ENCODE results near the gene SPOP.

The SPOP gene

GRCh38 chr17:49604314-49604869 lies 73.5 kb downstream of the SPOP start:
- H3K36me3 ChIP-seq (ENCODE audit: control insufficient read depth, low read depth, low read length), result peaks cover 51% of the 10 kb centered on the region
- H3K27ac ChIP-seq (ENCODE audit: low read length), result no peak overlapping the region

GRCh38 chr17:49603720-49604119 lies 74.2 kb downstream of the SPOP start:
- Histone ChIP-seq H3K9me3 (ENCODE audit: control insufficient read depth, low read depth, low read length) (no peaks in the 10 kb centered on the region), H3K27ac (ENCODE audit: low read length) (no peak overlapping the region), H3K4me3 (ENCODE audit: low read length) (no peak overlapping the region), H3K9ac (ENCODE audit: low read length) (no peak overlapping the region), H3K36me3 (ENCODE audit: control insufficient read depth, low read depth, low read length) (peaks cover 50% of the 10 kb centered on the region), H3K4me1 (ENCODE audit: control insufficient read depth, low read depth, low read length) (no peaks in the 10 kb centered on the region), H3K27me3 (ENCODE audit: control insufficient read depth, insufficient read depth, low read length) (no peaks in the 10 kb centered on the region)

More at GRCh38 chr17:49604314-49604869, 73.5 kb downstream of the SPOP start:
- Histone ChIP-seq H3K4me3 (ENCODE audit: low read length) (no peak overlapping the region), H3K4me1 (ENCODE audit: control insufficient read depth, low read depth, low read length) (no peaks in the 10 kb centered on the region), H3K9ac (ENCODE audit: low read length) (no peak overlapping the region), H3K9me3 (ENCODE audit: control insufficient read depth, low read depth, low read length) (no peaks in the 10 kb centered on the region), H3K27me3 (ENCODE audit: control insufficient read depth, insufficient read depth, low read length) (no peaks in the 10 kb centered on the region)

- Histone ChIP-seq H3K9ac (ENCODE audit: low read length) (no peak overlapping the region), H3K27me3 (ENCODE audit: control insufficient read depth, insufficient read depth, low read length) (no peaks in the 10 kb centered on the region), H3K9me3 (ENCODE audit: control insufficient read depth, low read depth, low read length) (no peaks in the 10 kb centered on the region), H3K4me1 (ENCODE audit: control insufficient read depth, low read depth, low read length) (no peaks in the 10 kb centered on the region), H3K4me3 (ENCODE audit: low read length) (no peak overlapping the region), H3K36me3 (ENCODE audit: control insufficient read depth, low read depth, low read length) (peaks cover 48% of the 10 kb centered on the region), H3K27ac (ENCODE audit: low read length) (no peak overlapping the region)
Measured at GRCh38 chr17:49603238-49603637, 74.7 kb downstream of the SPOP start.

GRCh38 chr17:49602783-49603182 lies 75.1 kb downstream of the SPOP start:
- Histone ChIP-seq H3K4me3 (ENCODE audit: low read length) (no peak overlapping the region), H3K4me1 (ENCODE audit: control insufficient read depth, low read depth, low read length) (no peaks in the 10 kb centered on the region), H3K27ac (ENCODE audit: low read length) (no peak overlapping the region), H3K9ac (ENCODE audit: low read length) (no peak overlapping the region), H3K36me3 (ENCODE audit: control insufficient read depth, low read depth, low read length) (peaks cover 51% of the 10 kb centered on the region), H3K9me3 (ENCODE audit: control insufficient read depth, low read depth, low read length) (no peaks in the 10 kb centered on the region), H3K27me3 (ENCODE audit: control insufficient read depth, insufficient read depth, low read length) (no peaks in the 10 kb centered on the region)

- H3K4me1 ChIP-seq (ENCODE audit: control insufficient read depth, low read depth, low read length), result no peaks in the 10 kb centered on the region
- no peak overlapping the region for H3K4me3 ChIP-seq (ENCODE audit: low read length)
- H3K9ac ChIP-seq (ENCODE audit: low read length), result no peak overlapping the region
- peaks cover 52% of the 10 kb centered on the region for H3K36me3 ChIP-seq (ENCODE audit: control insufficient read depth, low read depth, low read length)
- no peaks in the 10 kb centered on the region for H3K27me3 ChIP-seq (ENCODE audit: control insufficient read depth, insufficient read depth, low read length)
- no peaks in the 10 kb centered on the region for H3K9me3 ChIP-seq (ENCODE audit: control insufficient read depth, low read depth, low read length)
- no peak overlapping the region for H3K27ac ChIP-seq (ENCODE audit: low read length)
Measured at GRCh38 chr17:49600949-49601348, 76.9 kb downstream of the SPOP start.

- Histone ChIP-seq H3K4me3 (ENCODE audit: low read length) (no peak overlapping the region), H3K27ac (ENCODE audit: low read length) (no peak overlapping the region), H3K27me3 (ENCODE audit: control insufficient read depth, insufficient read depth, low read length) (no peaks in the 10 kb centered on the region), H3K9ac (ENCODE audit: low read length) (no peak overlapping the region), H3K9me3 (ENCODE audit: control insufficient read depth, low read depth, low read length) (no peaks in the 10 kb centered on the region), H3K36me3 (ENCODE audit: control insufficient read depth, low read depth, low read length) (peaks cover 52% of the 10 kb centered on the region), H3K4me1 (ENCODE audit: control insufficient read depth, low read depth, low read length) (no peaks in the 10 kb centered on the region)
Measured at GRCh38 chr17:49598918-49599317, 79.0 kb downstream of the SPOP start.

GRCh38 chr17:49597928-49598655 lies 79.8 kb downstream of the SPOP start:
- H3K27me3 ChIP-seq (ENCODE audit: control insufficient read depth, insufficient read depth, low read length), result no peaks in the 10 kb centered on the region
- H3K9me3 ChIP-seq (ENCODE audit: control insufficient read depth, low read depth, low read length), result no peaks in the 10 kb centered on the region
- H3K4me1 ChIP-seq (ENCODE audit: control insufficient read depth, low read depth, low read length), result no peaks in the 10 kb centered on the region
- H3K9ac ChIP-seq (ENCODE audit: low read length), result no peak overlapping the region
- peaks cover 44% of the 10 kb centered on the region for H3K36me3 ChIP-seq (ENCODE audit: control insufficient read depth, low read depth, low read length)
- no peak overlapping the region for H3K27ac ChIP-seq (ENCODE audit: low read length)
- H3K4me3 ChIP-seq (ENCODE audit: low read length), result no peak overlapping the region

GRCh38 chr17:49597436-49597835 lies 80.5 kb downstream of the SPOP start:
- Histone ChIP-seq H3K36me3 (ENCODE audit: control insufficient read depth, low read depth, low read length) (peaks cover 39% of the 10 kb centered on the region), H3K9me3 (ENCODE audit: control insufficient read depth, low read depth, low read length) (no peaks in the 10 kb centered on the region), H3K27ac (ENCODE audit: low read length) (no peak overlapping the region)

GRCh38 chr17:49596613-49597244 lies 81.2 kb downstream of the SPOP start:
- no peak overlapping the region for H3K4me3 ChIP-seq (ENCODE audit: low read length)
- no peak overlapping the region for H3K9ac ChIP-seq (ENCODE audit: low read length)
- no peaks in the 10 kb centered on the region for H3K4me1 ChIP-seq (ENCODE audit: control insufficient read depth, low read depth, low read length)
- no peak overlapping the region for H3K27ac ChIP-seq (ENCODE audit: low read length)
- H3K36me3 ChIP-seq (ENCODE audit: control insufficient read depth, low read depth, low read length), result peaks cover 38% of the 10 kb centered on the region
- H3K27me3 ChIP-seq (ENCODE audit: control insufficient read depth, insufficient read depth, low read length), result no peaks in the 10 kb centered on the region
- H3K9me3 ChIP-seq (ENCODE audit: control insufficient read depth, low read depth, low read length), result no peaks in the 10 kb centered on the region

More at GRCh38 chr17:49597436-49597835, 80.5 kb downstream of the SPOP start:
- H3K4me1 ChIP-seq (ENCODE audit: control insufficient read depth, low read depth, low read length), result no peaks in the 10 kb centered on the region
- H3K27me3 ChIP-seq (ENCODE audit: control insufficient read depth, insufficient read depth, low read length), result no peaks in the 10 kb centered on the region
- no peak overlapping the region for H3K4me3 ChIP-seq (ENCODE audit: low read length)
- no peak overlapping the region for H3K9ac ChIP-seq (ENCODE audit: low read length)

- no peaks in the 10 kb centered on the region for H3K27me3 ChIP-seq (ENCODE audit: control insufficient read depth, insufficient read depth, low read length)
- H3K36me3 ChIP-seq (ENCODE audit: control insufficient read depth, low read depth, low read length), result peaks cover 33% of the 10 kb centered on the region
- H3K27ac ChIP-seq (ENCODE audit: low read length), result no peak overlapping the region
- no peaks in the 10 kb centered on the region for H3K4me1 ChIP-seq (ENCODE audit: control insufficient read depth, low read depth, low read length)
- H3K4me3 ChIP-seq (ENCODE audit: low read length), result no peak overlapping the region
- H3K9ac ChIP-seq (ENCODE audit: low read length), result no peak overlapping the region
- no peaks in the 10 kb centered on the region for H3K9me3 ChIP-seq (ENCODE audit: control insufficient read depth, low read depth, low read length)
Measured at GRCh38 chr17:49595980-49596379, 81.9 kb downstream of the SPOP start.

- Histone ChIP-seq H3K9ac (ENCODE audit: low read length) (no peak overlapping the region), H3K27ac (ENCODE audit: low read length) (no peak overlapping the region), H3K4me1 (ENCODE audit: control insufficient read depth, low read depth, low read length) (no peaks in the 10 kb centered on the region), H3K9me3 (ENCODE audit: control insufficient read depth, low read depth, low read length) (no peaks in the 10 kb centered on the region), H3K27me3 (ENCODE audit: control insufficient read depth, insufficient read depth, low read length) (no peaks in the 10 kb centered on the region), H3K4me3 (ENCODE audit: low read length) (no peak overlapping the region), H3K36me3 (ENCODE audit: control insufficient read depth, low read depth, low read length) (peaks cover 30% of the 10 kb centered on the region)
Measured at GRCh38 chr17:49595328-49595727, 82.6 kb downstream of the SPOP start.

Measured in iPS-18a (cell line).